ENCODE measurements around the gene CHD9. TPM values are rescaled to one million over a fixed set of nuclear protein-coding genes. Genes with fewer than 3 reads are reported as not detected.

CHD9 gene
- total RNA-seq, 6 experiments from 2014 or later, result 19.8 to 44.3 (median 30.2) TPM

DNA sequence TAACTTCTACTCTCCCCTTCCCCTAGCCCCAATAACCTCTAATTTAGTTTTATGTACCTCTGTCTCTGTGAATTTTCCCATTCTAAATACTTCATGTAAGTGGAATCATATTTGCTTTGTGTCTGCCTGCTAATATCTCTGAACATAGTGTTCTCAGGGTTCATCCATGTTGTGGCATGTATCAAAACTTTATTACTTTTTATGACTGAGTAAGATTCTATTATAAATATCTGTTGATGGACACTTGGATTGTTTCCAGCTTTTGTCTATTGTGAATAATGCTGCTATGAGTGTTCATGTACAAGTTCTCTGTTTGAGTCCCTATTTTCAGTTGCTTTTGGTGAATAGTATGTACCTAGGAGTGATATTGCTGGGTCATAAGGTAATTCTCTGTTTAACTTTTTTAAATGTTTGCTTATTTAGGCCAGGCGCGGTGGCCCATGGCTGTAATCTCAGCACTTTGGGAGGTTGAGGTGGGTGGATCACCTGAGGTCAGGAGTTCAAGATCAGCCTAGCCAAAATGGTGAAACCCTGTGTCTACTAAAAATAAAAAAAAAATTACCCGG lies 92.8 kb downstream of the CHD9 start:
- ATAC-seq (peak; percentile 28 to 69 (median 50)), DNase-seq (no peak)
- H3K4me3 ChIP-seq, result no peak overlapping the region
- peaks cover 0 to 2% (median 0%) of the 10 kb centered on the region in 4 donors for H3K9me3 ChIP-seq
- H3K4me1 ChIP-seq, result peaks cover 0 to 8% (median 0%) of the 10 kb centered on the region in 4 donors
- TF ChIP-seq POLR2A (IDR thresholded peaks at IDR 0.05) (no peak), CTCF (IDR thresholded peaks at IDR 0.05) (no peak)
- WGBS (ENCODE audit: insufficient coverage, low coverage, low lambda C conversion rate, missing lambda C conversion rate), result 33% methylated on average over 3 of the region's 3 CpGs
- H3K27ac ChIP-seq, result no peak overlapping the region
- intact Hi-C loops (cut with DNase I), result no loop called here
- no peaks in the 10 kb centered on the region for H3K27me3 ChIP-seq
- H3K36me3 ChIP-seq, result no peaks in the 10 kb centered on the region

DNA sequence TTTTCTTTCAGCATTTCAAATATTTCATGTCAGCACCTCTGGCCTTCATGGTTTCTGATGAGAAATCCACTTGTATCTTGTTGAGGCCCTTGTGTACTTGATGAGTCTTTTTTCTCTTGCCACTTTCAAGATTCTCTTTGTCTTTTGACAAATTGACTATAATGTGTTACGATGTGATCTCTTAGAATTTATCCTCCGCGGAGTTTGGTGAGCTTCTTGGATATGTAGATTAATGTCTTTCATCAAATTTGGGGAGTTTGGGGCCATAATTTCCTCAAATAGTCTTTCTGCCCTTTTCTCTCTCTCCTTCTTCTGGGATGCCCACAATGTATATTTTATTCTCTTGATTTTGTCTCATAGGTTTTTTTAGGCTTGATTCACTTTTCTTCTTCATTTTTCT lies 96.0 kb downstream of the CHD9 start:
- Histone ChIP-seq H3K27me3 (no peaks in the 10 kb centered on the region), H3K36me3 (peaks cover 0 to under 1% (median 0%) of the 10 kb centered on the region in 4 donors), H3K9me3 (peaks cover 0 to 2% (median 0%) of the 10 kb centered on the region in 4 donors), H3K4me1 (peaks cover 0 to 8% (median 0%) of the 10 kb centered on the region in 4 donors), H3K27ac (no peak overlapping the region), H3K4me3 (no peak overlapping the region)
- intact Hi-C loops (cut with DNase I), result no loop called here
- TF ChIP-seq POLR2A (IDR thresholded peaks at IDR 0.05) (no peak), CTCF (IDR thresholded peaks at IDR 0.05) (no peak)
- ATAC-seq (no peak), DNase-seq (no peak)
- 93% methylated on average over 3 of the region's 3 CpGs for WGBS (ENCODE audit: insufficient coverage, low coverage, low lambda C conversion rate, missing lambda C conversion rate)

- H3K27ac ChIP-seq, result no peak overlapping the region
- peak in 3 of 4 donors; percentile 12 to 37 (median 34) for ATAC-seq
- intact Hi-C loops (cut with DNase I), result no loop called here
Observed at GRCh38 chr16:53152329-53152728, 97.5 kb downstream of the CHD9 start.

GRCh38 chr16:53153130-53153529 lies 98.3 kb downstream of the CHD9 start:
- ATAC-seq (no peak), DNase-seq (no peak)
- Histone ChIP-seq H3K4me3 (no peak overlapping the region), H3K4me1 (no peaks in the 10 kb centered on the region), H3K36me3 (peaks cover 0 to 19% (median 14%) of the 10 kb centered on the region in 4 donors), H3K9me3 (peaks cover 0 to 2% (median 0%) of the 10 kb centered on the region in 4 donors), H3K27ac (no peak overlapping the region), H3K27me3 (no peaks in the 10 kb centered on the region)
- no peak for TF ChIP-seq POLR2A (IDR thresholded peaks at IDR 0.05)
- TF ChIP-seq CTCF (IDR thresholded peaks at IDR 0.05), result no peak
- intact Hi-C loops (cut with DNase I), result no loop called here

More at GRCh38 chr16:53152329-53152728, 97.5 kb downstream of the CHD9 start:
- no peak overlapping the region for H3K4me3 ChIP-seq
- TF ChIP-seq CTCF (IDR thresholded peaks at IDR 0.05) (no peak), POLR2A (IDR thresholded peaks at IDR 0.05) (no peak)
- H3K27me3 ChIP-seq, result no peaks in the 10 kb centered on the region
- peaks cover 0 to 16% (median 11%) of the 10 kb centered on the region in 4 donors for H3K36me3 ChIP-seq
- H3K9me3 ChIP-seq, result peaks cover 0 to 2% (median 0%) of the 10 kb centered on the region in 4 donors
- no peak for DNase-seq
- peaks cover 0 to 6% (median 0%) of the 10 kb centered on the region in 4 donors for H3K4me1 ChIP-seq
